DMS153 treated with DMSO at 0.1 percent for 48 hours (cell line): ENCODE measurements around the gene KRTAP9-1.
"Not testable (repeated sequence)": the region's sequence is repeated elsewhere in the genome, so short reads cannot be mapped to it uniquely, and the experiment has no call there.

Experiments
- DNase-seq: peaks from one replicate; lab custom pipeline; 2025; ENCODE audit not compliant: unreplicated experiment; lab: John Stamatoyannopoulos, UW

KRTAP9-1 gene, protein sequence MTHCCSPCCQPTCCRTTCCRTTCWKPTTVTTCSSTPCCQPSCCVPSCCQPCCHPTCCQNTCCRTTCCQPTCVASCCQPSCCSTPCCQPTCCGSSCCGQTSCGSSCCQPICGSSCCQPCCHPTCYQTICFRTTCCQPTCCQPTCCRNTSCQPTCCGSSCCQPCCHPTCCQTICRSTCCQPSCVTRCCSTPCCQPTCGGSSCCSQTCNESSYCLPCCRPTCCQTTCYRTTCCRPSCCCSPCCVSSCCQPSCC

DNA sequence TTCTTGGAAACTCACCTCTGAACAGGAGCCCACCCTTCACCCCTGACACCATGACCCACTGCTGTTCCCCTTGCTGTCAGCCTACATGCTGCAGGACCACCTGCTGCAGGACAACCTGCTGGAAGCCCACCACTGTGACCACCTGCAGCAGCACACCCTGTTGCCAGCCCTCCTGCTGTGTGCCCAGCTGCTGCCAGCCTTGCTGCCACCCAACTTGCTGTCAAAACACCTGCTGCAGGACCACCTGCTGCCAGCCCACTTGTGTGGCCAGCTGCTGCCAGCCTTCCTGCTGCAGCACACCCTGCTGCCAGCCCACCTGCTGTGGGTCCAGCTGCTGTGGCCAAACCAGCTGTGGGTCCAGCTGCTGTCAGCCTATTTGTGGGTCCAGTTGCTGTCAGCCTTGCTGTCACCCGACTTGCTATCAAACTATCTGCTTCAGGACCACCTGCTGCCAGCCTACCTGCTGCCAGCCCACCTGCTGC lies at the start of gene KRTAP9-1:
Gene KRTAP9-1 (plus strand): TSS at position 51 of the 482 bp plus-strand sequence. CDS start 0 bp downstream, at position 51.
- not testable (repeated sequence) for DNase-seq

DNA sequence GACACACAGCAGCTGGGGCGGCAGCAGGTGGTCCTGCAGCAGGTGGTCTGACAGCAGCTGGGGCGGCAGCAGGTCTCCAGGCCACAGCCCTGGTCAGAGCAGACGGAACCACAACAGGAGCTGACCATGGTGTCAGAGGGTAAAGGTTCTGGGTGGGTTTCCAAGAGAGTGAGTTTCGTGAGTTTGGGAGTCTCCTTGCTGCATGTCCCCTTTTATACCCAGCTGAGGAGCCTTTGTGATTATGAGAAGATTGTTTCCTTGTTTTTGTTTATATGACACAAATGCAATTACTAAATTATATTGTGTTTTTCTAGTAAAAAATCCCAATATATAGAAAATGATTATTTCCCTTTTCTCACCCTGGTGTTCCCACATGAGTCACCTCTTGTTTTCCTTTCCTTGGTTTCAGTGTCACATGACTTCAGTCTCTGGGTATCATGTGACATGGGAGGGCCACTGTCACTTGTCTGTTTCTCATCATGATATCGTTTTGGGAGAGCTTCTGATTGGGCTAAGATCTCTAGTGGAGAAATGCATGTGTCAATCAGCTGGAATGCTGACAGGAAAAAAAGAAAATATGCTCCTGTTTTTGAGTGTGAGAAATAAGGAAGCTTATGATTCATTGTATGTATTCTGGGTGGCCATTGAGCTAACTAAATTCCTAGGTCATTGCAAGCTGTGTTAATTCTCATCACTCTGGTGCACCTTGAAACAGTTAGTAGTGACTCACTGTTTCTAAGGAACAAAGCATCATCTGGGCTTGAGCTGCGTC lies 49.1 kb upstream of the KRTAP9-1 start, which contains the start of gene KRTAP4-6:
Gene KRTAP4-6 (minus strand): TSS at position 185 of the 772 bp plus-strand sequence. CDS start 57 bp downstream, at position 128.
- no peak for DNase-seq

DNA sequence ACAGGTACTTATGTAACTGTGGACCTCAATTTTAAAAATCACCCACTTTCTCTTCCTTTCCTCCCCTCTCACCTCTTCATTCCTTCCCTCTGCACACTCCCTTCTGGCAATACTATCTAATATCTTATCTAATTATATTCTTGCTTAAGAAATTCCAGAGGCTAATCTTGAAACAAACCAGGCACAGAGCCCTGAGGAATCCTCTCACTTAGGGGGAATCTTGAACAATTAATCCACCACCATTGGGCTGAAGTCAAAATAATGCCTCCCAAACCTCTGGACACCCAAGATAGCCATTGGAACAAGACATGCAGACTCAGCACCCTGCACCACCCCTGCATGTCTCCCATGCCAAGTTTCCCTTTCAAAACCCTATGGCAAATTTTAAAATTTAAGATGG lies 48.3 kb upstream of the KRTAP9-1 start:
- DNase-seq, result no peak

DNA sequence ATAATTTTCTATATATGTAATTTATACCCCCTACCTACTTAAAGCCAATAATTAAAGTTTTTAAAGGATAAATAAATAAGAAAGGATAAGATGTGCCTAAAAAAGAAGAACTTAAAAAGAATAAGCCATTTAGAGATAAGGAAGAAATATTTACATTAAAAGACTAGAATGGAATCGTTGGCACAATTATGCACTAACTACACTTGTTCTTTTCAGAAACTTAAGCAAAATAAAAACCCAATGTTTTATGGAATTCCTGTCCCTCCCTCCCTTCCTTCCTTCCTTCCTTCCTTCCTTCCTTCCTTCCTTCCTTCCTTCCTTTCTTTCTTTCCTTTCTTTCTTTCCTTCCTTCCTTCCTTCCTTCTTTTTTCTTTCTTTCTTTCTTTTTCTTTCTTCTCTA lies 44.8 kb upstream of the KRTAP9-1 start:
- no peak for DNase-seq

DNA sequence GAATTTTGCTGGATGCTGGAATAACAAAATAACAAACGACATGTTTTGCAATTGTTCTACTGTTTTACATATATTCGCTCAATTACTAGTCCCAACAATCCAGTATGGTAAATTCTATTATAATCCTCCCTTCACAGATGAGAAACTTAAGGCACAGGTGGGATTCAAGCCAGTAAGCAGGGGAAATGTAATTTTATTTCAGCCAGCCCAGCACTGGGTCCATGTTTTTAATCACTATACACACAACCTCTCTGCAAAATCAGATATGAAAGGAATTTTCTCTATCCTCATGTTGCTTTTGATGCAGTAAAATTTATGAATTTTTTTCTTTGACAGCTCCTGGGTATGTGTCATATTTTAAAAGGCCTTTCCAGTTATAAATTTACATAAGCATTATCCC lies 44.4 kb upstream of the KRTAP9-1 start:
- no peak for DNase-seq

DNA sequence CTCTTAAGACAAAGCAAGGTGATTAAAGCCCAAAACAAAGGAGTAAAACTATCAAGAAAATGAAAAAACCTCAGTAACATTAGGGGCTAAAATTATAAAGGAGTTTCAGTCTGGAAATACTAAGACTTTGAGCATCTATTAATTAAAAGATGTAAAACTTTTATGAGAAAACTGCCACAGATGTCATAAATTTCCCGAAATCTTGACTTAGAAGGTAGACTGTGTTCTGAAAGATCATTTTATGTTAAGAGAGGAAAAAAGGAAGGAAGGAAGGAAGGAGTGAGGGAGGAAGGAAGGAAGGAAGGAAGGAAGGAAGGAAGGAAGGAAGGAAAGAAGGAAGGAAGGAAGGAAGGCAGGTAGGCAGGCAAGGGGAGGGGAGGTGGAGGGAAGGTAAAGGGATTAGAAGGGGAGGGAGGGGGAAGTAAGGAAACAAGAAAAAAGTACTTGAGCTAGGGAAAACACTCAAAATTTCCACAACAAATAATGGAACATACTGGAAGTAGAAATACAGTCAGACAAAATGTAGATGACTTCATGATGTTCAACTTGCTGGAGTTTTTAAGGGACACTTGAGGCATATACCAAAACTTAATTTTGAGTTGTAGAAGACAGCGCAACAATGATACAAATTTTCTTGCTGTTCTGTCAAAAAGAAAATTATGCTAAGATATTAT lies 42.0 kb upstream of the KRTAP9-1 start:
- DNase-seq, result no peak

DNA sequence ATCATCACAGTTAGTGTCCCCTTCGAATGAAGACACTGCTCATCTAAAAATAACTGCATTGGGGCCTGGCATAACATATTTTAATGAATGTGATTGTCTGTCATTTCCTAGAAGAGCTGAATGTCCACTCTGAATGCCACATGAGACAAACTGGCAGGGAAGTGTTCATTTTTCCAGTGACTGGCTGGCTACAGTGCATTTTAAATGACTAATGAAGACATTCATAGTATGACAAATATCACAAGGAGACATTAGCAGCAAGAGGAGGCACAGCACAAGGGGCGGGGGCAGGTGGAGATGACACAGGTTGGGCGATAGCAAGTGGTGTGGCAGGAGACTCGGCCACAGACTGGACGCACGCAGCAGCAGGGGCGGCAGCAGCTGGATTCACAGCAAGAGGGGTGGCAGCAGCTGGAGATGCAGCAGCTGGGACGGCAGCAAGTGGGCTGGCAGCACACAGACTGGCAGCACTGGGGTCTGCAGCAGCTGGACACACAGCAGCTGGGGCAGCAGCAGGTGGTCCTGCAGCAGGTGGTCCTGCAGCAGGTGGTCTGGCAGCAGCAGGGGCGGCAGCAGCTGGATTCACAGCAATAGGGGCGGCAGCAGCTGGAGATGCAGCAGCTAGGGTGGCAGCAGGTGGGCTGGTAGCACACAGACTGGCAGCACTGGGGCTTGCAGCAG lies 40.6 kb upstream of the KRTAP9-1 start:
- DNase-seq, result not testable (repeated sequence)

DNA sequence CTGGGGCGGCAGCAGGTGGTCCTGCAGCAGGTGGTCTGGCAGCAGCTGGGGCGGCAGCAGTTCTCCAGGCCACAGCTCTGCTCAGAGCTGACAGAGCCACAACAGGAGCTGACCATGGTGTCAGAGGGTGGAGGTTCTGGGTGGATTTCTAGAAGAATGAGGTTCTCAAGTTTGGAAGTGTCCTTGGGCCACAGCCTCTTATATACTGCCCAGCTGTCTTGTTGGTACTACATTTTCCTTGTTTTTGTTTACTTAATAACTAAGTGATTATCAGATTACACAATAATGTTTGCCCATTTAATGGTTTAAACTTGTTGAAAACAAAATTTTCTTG lies 40.1 kb upstream of the KRTAP9-1 start, which contains the start of gene KRTAP4-5:
Gene KRTAP4-5 (minus strand): TSS at position 174 of the 334 bp plus-strand sequence. CDS start 58 bp downstream, at position 116.
- no peak for DNase-seq

DNA sequence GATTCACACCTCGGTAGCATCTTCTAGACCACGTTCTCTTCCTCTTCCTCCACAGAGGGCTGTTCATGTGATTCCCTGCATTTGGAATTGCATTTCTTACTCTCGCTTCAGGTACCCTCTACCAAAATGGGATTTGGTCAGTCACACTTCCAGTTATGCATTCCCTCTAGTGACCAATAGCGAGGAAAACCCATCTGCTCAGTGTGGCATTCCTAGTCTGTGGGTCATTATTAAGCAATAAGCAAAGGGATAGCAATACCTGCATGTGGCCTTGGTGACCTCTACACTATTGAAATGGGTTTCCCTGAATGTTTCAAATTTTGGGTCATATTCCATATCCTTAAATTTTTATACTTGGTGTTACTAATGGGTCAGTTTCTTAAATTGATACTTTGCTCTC lies 39.7 kb upstream of the KRTAP9-1 start:
- DNase-seq, result no peak

DNA sequence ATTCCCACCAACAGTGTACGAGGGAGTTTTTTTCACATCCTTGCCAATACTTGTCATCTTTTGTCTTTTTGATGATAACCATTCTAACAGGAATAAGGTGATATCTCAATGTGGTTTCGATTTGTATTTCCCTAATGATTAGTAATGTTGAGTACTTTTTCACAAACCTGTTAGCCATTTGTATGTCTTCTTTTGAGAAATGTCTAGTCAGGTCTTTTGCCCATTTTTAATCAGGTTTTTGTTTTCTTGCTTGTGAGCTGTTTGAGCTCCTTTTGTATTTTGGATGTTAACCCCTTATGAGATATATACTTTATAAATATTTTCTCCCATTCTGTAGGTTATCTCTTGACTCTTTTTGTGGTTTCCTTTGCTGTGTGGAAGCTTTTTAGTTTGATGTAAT lies 38.2 kb upstream of the KRTAP9-1 start:
- no peak for DNase-seq

DNA sequence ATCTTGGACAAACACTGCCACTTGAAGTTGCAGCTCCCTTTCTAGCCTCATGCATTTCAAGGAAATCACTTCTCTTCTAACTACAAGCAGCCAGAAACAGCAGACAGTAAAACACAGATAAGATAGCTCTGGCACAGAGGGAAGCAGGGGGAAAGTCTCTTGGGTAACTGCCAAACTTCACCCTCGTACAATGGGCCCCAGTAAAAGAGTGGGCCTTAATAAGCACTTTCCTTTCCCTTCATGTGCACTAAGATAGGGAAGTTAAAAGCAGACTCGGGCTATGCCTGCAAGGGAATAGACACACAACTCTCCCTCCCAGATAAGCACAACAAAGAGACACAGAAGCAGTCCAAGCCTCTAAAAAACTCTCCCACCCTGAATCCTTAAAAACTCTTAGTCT lies 35.8 kb upstream of the KRTAP9-1 start:
- DNase-seq, result no peak

DNA sequence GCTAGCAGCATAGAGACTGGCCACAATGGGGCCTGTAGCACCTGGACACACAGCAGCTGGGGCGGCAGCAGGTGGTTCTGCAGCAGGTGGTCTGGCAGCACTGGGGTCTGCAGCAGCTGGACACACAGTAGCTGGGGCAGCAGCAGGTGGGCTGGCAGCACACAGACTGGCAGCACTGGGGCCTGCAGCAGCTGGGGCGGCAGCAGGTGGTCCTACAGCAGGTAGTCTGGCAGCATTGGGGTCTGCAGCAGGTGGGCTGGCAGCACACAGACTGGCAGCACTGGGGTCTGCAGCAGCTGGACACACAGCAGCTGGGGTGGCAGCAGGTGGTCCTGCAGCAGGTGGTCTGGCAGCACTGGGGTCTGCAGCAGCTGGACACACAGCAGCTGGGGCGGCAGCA lies 29.5 kb upstream of the KRTAP9-1 start:
- DNase-seq, result not testable (repeated sequence)

DNA sequence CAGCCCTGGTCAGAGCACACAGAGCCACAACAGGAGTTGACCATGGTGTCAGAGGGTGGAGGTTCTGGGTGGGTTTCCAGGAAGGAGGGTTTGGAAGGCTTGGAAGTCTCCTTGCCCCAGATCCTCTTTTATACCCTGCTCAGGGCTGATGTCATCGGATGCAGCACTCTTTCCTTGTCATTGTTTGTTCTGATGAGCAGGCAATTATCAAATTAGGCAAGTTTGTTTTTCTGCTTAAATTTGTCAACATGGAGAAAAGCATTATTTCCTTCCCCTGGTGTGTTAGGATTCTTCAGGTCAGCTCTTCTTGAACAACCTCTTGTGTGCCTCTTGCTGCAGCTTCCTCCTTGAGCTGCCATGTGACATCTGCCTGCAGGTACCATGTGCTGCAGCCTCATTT lies 29.0 kb upstream of the KRTAP9-1 start, which contains the start of gene KRTAP4-4:
Gene KRTAP4-4 (minus strand): TSS at position 101 of the 400 bp plus-strand sequence. CDS start 57 bp downstream, at position 44.
- no peak for DNase-seq

DNA sequence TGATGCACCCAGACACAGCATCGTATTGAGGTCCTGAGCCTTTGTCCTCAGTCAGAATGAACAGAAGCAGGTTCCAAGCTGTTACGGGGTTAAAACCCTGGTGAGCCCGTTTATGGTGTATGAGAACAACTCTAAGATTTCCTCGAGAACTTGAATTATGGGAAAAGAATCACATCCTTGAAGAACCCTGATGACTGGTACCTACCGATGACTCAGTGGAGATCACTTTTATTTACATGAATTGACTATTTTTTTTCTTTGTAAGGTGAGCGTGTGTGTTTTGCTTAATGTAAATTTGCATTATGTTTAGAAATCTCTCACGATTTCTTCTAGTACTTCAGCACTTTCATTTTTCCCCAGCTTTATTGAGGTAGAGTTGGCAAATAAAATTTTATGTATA lies 25.9 kb upstream of the KRTAP9-1 start:
- no peak for DNase-seq

DNA sequence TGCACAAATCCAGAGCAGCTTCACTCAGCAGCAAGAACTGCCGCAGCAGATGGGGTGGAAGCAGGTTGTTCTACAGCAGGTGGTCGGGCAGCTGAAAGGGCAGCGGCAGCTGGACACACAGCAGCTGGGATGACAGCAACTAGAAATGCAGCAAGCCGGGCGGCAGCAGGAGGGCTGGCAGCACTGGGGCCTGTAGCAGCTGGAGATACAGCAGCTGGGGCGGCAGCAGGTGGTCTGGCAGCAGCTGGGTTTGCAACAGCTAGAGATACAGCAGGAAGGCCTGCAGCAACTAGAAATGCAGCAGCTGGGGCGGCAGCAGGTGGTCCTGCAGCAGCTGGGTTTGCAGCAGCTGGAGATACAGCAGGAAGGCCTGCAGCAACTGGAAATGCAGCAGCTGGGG lies 22.1 kb upstream of the KRTAP9-1 start:
- DNase-seq, result no peak

DNA sequence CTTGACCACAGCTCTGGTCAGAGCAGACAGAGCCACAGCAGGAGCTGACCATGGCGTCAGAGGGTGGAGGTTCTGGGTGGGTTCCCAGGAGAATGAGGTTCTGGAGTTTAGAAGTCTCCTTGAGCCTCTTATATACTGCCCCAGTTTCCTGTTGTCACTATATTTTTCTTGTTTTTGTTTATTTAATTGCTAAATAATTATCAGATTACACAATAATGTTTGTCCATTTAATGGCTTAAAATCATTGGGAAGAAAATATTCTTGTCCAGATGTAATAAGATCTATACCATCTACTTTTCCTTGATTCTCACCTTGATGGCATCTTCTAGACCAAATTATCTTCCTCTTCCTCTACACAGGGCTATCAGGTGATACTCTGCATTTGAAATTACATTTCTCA lies 21.6 kb upstream of the KRTAP9-1 start, which contains the start of gene KRTAP4-3:
Gene KRTAP4-3 (minus strand): TSS at position 101 of the 400 bp plus-strand sequence. CDS start 49 bp downstream, at position 52.
- DNase-seq, result no peak

DNA sequence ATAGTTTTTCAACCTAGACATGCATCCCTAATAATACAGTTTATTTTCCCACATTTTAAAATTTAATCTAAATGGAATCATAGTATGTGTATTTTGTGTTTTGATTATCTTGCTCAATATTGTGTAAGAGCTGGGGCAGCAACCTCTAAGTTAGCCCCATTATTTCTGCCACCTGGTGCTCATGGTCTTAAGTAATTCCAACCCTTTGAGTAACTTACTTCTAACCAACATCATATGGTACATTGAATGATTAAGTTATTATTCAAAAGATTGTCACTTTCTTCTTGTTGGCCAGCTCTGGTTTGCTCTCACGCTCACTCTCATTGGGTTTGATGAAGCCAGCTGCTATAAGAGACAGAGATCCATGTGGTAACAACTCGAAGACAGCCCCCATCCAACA lies 17.8 kb upstream of the KRTAP9-1 start:
- no peak for DNase-seq

DNA sequence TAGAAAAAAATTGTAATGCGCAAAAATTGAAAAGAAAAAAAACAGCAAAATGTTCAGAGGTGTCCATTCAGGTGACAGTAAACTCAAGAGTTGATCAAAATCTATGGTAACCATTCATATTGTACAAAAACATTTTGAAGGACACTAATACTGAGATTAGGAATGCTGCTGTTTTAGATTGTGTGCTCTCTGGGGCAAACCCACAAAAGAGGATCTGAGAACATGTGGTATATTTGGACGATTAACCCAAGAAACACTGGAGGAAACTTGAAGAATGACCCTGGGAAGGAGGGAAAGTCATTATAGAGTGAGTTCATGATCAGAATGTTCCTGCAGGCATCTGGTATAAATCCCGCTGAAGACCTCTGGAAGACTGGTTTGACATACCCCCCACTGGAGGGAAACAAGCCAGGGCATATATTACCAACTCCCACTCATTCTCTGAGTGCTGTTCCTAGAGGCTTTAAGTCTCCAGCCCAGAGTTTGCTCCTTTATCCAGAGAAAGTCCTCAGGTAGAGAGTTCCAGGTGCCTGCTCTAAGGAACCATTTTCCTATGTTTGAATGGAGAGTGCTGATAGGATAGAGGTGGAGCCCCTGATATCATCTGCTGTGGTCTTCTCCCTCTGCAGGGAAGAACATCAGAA lies 12.8 kb upstream of the KRTAP9-1 start:
- no peak for DNase-seq

DNA sequence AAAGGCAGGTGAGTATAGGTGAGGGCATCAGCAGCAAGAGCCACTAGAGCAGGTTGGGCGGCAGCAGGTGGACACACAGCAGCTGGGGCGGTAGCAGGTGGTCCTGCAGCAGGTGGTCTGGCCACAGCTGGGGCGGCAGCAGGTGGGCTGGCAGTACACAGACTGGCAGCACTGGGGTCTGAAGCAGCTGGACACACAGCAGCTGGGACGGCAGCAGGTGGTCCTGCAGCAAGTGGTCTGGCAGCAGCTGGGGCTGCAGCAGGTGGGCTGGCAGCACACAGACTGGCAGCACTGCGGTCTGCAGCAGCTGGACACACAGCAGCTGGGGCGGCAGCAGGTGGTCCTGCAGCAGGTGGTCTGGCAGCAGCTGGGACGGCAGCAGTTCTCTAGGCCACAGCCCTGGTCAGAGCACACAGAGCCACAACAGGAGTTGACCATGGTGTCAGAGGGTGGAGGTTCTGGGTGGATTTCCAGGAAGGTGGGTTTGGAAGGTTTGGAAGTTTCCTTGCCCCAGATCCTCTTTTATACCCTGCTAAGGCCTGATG lies 11.9 kb upstream of the KRTAP9-1 start, which contains the start of gene KRTAP4-2:
Gene KRTAP4-2 (minus strand): TSS at position 495 of the 545 bp plus-strand sequence. CDS start 57 bp downstream, at position 438.
- no peak for DNase-seq

DNA sequence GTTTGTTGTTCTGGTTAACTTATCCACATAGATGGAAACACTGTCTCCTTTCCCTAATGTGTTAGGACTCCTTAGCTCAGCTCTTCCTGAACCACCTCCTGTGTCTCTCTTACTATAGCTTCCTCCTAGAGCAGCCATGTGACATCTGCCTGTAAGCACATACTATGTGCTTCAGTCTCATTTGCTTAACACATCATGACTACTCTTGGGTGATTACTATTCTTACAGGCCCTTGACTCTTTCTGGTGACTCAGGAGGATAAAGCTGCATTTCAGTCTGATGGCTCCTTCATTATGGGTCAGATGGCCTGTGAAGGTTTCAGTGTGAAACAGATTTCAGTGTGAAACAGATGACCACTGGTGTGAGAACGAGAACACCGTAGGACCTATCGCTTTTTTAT lies 11.3 kb upstream of the KRTAP9-1 start:
- no peak for DNase-seq
